ENCODE data around the gene LPIN2. TPM values are rescaled to one million over a fixed set of nuclear protein-coding genes. Genes with fewer than 3 reads are reported as not detected.

Gene LPIN2
- total RNA-seq, 2 experiments from 2014 or later, result 78.4 to 79.6 TPM

DNA sequence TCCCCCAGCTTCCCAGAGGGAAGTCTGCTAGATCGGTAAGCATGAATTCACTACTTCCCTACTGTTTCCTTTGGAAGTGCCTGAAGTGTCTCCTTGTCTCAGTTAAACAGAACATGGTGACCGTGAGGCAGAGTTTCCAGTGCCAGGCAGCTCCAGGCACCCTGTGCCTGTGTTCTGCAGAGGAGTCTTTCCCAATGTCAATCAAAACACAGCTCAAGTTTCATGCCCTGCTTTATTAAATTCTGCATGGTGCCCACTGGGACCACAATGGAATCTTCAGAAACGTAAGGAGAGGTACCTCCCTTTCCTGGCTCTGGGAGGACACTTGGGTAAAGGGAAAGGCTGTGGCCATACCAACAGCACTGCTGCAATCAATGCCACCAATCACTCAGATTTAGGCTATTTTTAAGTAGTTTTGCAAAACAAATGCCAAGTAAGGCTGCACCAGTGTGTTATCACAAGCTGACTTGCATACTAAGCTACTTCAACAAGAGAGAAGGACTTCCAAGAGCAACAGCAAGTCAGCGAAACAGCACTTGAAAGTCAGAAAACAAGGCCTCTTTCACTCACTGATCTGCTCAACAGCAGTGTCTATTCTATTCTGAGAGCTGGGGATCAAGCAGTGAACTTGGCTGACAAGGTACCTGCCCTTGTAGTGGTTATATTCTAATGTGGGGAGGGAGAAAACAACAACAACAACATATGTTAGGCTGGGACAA, 14.9 kb downstream of the LPIN2 start:
- no peaks in the 10 kb centered on the region for H3K27me3 Mint-ChIP-seq
- no peaks in the 10 kb centered on the region for H3K9me3 Mint-ChIP-seq
- ChIA-PET CTCF (interaction anchor here (1.0 to 7.3 kb wide), 12 partner anchors 12 to 248 kb away, joined by 3 to 73 read pairs (median 5); no protein-coding TSS in a partner anchor), POLR2A (interaction anchor here (0.6 to 7.2 kb wide), 8 partner anchors 10 to 249 kb away, joined by 3 to 129 read pairs (median 10); partner anchors contain the start of genes LPIN2 and MYL12A)
- DNase-seq, result no peak
- peaks cover 32% of the 10 kb centered on the region for H3K36me3 Mint-ChIP-seq (ENCODE audit: low read depth)
- H3K4me3 Mint-ChIP-seq, result peak overlapping the region; percentile 46
- H3K27ac Mint-ChIP-seq, result peak overlapping the region; percentile 87
- H3K4me1 Mint-ChIP-seq, result peaks cover 77% of the 10 kb centered on the region

DNA sequence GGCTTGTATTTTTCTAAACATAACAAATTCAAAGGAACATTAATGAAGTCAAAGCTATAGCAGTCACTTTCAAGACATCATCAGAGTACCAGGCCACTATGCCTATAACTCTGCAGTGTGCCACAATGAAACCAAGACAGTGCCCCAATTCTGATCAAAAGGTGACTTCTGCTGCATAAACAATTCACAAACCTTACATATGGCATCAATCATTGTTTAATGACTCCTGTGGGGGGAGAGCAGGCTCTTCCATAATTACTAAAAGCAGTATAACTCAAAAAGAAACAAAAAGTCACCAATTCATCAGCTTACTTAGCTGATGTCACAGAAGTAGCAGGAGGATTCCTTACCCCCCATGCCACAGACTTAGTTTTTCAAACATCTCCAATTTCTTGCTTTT, 15.5 kb downstream of the LPIN2 start:
- H3K4me3 Mint-ChIP-seq, result no peak overlapping the region
- H3K27me3 Mint-ChIP-seq, result no peaks in the 10 kb centered on the region
- H3K4me1 Mint-ChIP-seq, result peaks cover 76% of the 10 kb centered on the region
- H3K9me3 Mint-ChIP-seq, result no peaks in the 10 kb centered on the region
- H3K36me3 Mint-ChIP-seq (ENCODE audit: low read depth), result peaks cover 28% of the 10 kb centered on the region
- DNase-seq, result no peak
- POLR2A ChIA-PET, result interaction anchor here (0.6 to 7.2 kb wide), 9 partner anchors 11 to 250 kb away, joined by 3 to 129 read pairs (median 14); partner anchors contain the start of genes LPIN2 and MYL12A
- H3K27ac Mint-ChIP-seq, result peak overlapping the region; percentile 87
- CTCF ChIA-PET, result interaction anchor here (1.0 to 7.3 kb wide), 11 partner anchors 11 to 248 kb away, joined by 3 to 73 read pairs (median 5); no protein-coding TSS in a partner anchor

DNA sequence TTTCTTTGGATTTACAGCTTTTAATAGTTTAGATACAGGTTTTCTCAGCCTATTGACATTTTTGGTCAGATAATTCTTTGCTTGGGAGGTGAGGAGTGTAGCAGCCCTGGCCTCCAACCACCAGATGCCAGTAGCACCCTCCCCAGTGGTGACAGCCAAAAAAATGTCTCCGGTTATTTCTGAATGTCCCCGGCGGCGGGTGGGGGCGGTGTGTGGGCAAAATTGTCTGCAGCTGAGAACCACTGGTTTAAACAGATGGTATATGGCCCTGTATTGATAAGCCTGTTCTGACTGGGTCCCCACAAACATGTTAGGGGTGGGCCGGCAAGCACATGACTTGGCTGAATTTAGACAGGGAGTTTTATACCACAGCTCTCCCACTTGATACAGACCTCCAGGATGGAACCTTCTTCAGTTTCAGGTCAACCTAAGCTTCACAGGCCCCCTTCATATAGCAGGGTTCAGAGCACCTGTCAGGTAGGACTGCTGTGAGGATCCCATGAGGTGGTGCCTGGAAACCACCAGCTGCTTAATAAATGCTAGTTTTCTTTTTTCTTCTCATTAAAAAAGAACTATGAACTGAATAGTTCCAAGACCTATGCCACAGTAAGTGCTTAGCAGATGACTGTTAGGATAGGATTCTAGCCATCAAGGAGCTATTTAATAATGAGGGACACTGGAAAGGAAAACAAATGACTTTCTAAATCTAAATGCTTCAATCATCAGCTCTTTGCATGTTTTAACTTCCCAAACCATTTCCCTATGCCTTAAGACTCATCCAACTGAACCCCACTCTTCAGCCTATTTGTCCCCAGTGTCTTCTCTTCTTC, 18.1 kb downstream of the LPIN2 start:
- peaks cover 77% of the 10 kb centered on the region for H3K4me1 Mint-ChIP-seq
- peaks cover 30% of the 10 kb centered on the region for H3K36me3 Mint-ChIP-seq (ENCODE audit: low read depth)
- ChIA-PET POLR2A (interaction anchor here (0.6 to 7.2 kb wide), 21 partner anchors 8 to 601 kb away, joined by 3 to 129 read pairs (median 4); partner anchors contain the start of genes MYL12A and MYL12B), CTCF (interaction anchor here (0.6 to 7.3 kb wide), 55 partner anchors 8 to 265 kb away, joined by 3 to 168 read pairs (median 5); partner anchors contain the start of genes LPIN2 and MYL12A)
- peak overlapping the region; percentile 42 for H3K27ac Mint-ChIP-seq
- no peak overlapping the region for H3K4me3 Mint-ChIP-seq
- H3K9me3 Mint-ChIP-seq, result peaks cover 5% of the 10 kb centered on the region
- H3K27me3 Mint-ChIP-seq, result no peaks in the 10 kb centered on the region
- peak; percentile 77 for DNase-seq

DNA sequence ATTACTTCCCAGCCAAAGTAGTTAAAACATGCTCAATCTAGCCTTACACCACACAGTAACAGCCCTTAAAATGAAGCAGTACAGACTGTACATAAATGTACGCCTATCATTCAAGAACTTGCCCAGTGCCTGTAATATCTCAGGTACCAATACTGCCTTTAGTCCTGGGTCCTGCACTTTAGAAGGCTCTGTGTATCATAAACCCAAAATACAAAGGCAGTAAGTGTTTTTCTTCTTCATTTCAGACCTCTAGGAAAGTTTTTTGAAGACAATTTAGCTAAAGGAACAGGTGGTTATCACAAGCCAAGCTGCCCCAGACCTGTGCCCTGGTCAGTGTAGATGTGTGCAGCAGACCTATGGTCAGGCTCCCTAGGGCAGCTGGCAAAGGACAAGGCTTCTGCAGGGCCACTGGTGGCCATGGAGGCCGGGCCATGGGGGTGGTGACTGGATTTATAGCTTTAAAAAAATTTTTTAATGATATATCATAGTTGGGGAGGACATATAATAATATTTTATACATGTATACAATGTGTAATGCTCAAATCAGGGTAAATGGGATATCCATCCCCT, 18.8 kb downstream of the LPIN2 start:
- Mint-ChIP-seq H3K4me3 (no peak overlapping the region), H3K4me1 (peaks cover 71% of the 10 kb centered on the region), H3K36me3 (ENCODE audit: low read depth) (peaks cover 33% of the 10 kb centered on the region), H3K27ac (peak overlapping the region; percentile 72), H3K9me3 (peaks cover 5% of the 10 kb centered on the region), H3K27me3 (no peaks in the 10 kb centered on the region)
- POLR2A ChIA-PET, result interaction anchor here (0.6 to 7.2 kb wide), 21 partner anchors 9 to 601 kb away, joined by 3 to 129 read pairs (median 4); partner anchors contain the start of genes MYL12A and MYL12B
- CTCF ChIA-PET, result interaction anchor here (0.6 to 7.3 kb wide), 58 partner anchors 8 to 608 kb away, joined by 3 to 168 read pairs (median 5); partner anchors contain the start of genes LPIN2 and MYL12A
- DNase-seq, result no peak

DNA sequence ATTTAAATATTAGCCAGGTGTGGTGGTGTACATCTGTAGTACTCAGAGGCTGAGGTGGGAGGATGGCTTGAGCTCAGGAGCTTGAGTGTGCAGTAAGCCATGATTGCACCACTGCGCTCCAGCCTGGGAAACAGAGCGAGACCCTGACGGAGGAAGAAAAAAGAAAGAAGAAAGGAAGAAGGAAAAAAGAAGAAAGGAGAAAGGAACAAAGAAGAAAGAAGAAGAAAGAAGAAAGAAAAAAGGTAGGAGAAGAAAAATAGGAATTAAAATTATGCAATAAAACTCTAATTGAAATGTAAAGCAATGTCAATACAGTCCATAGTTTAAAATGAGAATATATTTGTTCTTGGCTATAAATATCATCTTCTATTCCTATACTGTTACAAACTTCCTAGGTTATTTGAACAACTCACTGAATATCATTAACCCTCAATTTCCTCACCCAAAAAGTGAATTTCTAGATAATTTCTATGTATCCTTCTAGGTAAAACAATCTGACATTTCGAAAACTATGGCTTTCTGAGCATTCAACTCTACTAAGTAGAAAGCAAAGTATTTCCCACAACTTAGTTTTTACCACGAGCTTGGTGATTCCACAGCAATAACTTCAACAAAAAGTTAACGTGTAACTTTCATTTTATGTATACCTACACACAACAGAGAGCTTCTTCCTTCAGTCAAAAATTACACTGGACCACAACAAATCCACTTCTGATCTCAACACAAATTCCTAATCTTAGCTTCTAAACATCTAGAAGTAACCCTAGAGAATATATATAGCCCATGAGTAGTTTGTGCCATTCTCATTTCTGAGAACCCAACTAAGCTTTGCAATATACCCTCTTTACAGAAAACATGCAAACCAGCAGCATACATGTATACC, 19.7 kb downstream of the LPIN2 start:
- CTCF ChIA-PET, result interaction anchor here (0.6 to 7.3 kb wide), 33 partner anchors 7 to 609 kb away, joined by 3 to 168 read pairs (median 7); partner anchors contain the start of genes LPIN2 and MYL12A
- Mint-ChIP-seq H3K4me1 (peaks cover 71% of the 10 kb centered on the region), H3K4me3 (peak overlapping the region; percentile 52), H3K36me3 (ENCODE audit: low read depth) (peaks cover 40% of the 10 kb centered on the region), H3K27me3 (no peaks in the 10 kb centered on the region), H3K27ac (peak overlapping the region; percentile 72), H3K9me3 (peaks cover 5% of the 10 kb centered on the region)
- no peak for DNase-seq
- POLR2A ChIA-PET, result interaction anchor here (1.0 to 7.2 kb wide), 12 partner anchors 8 to 268 kb away, joined by 3 to 129 read pairs (median 6); partner anchors contain the start of genes MYL12A and MYL12B

DNA sequence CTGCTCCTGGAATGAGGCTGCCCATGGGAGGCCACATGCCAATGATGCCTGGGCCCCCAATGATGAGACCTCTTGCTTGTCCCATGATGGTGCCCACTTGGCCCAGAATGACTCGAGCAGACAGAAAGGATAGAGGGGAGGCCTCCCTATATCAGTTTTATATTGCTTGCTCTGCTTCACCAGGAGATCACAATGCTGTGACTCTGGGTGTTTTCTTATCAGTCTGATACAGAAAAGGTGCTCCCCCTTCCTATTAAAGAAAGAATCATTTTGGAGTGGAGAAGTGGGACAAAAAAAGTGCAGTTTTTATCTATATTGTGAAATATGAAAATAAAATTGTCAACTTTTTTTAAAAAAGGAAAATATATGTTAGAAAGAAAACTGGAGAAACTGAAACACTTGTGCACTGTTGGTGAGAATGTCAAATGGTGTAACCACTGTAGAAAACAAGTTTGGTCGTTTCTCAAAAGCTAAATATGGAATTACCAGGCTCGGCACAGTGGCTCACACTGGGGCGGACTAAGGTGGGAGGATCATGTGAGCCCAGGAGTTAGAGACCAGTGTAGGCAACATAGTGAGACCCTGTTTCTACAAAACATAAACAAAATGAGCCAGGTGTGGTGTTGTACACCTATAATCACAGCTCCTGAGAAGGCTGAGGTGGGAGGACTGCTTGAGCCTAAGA, 21.8 kb downstream of the LPIN2 start:
- CTCF ChIA-PET, result no interaction called here
- Mint-ChIP-seq H3K27me3 (no peaks in the 10 kb centered on the region), H3K9me3 (peaks cover 5% of the 10 kb centered on the region), H3K36me3 (ENCODE audit: low read depth) (peaks cover 50% of the 10 kb centered on the region), H3K4me1 (peaks cover 67% of the 10 kb centered on the region), H3K4me3 (no peak overlapping the region), H3K27ac (peak overlapping the region; percentile 38)
- POLR2A ChIA-PET, result interaction anchor here (0.6 kb wide), 1 partner anchor 605 kb away, joined by 3 read pairs; no protein-coding TSS in a partner anchor
- DNase-seq, result no peak

DNA sequence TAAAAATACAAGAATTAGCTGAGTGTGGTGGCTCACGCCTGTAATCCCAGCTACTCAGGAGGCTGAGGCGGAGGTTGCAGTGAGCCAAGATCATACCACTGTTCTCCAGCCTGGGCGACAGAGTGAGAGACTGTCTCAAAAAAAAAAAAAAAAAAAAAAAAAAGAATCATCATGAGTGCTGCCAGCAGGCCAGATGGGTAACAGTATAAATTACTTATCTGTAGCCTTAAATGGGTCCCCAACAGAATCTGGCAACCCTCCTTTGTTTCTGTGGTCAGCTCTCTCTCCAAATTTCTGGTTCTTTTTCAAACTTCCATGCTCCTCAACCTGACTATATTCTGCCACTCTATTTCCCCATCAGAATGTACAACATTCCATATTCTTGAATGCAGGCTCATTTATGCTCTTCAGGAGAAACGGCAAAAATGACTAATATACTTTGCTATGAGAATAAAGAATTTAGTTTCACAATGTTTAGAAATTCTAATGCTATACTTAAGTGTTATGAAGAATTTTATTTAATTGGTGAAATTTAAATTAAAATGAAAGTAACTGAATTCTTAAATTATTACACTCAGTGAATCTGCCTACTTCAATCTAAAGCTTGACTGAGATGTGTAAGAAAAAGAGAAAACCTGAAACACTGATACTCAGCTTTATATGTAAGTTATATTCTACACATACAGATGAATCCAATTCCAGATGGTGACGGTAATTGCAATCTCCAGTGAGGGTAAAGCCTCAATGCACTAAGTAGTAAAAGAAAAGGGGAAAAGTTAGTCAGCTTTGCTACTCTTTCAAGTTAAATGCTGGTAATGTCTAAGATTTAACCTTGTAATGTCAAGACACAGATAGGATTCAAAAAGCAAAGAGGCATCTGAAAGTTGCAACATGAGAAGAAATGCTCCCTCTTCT, 24.8 kb downstream of the LPIN2 start:
- peaks cover 68% of the 10 kb centered on the region for H3K4me1 Mint-ChIP-seq
- H3K9me3 Mint-ChIP-seq, result peaks cover 5% of the 10 kb centered on the region
- no peak for DNase-seq
- no peak overlapping the region for H3K27ac Mint-ChIP-seq
- no peaks in the 10 kb centered on the region for H3K27me3 Mint-ChIP-seq
- ChIA-PET CTCF (interaction anchor here (0.7 to 8.5 kb wide), 16 partner anchors 8 to 259 kb away, joined by 3 to 94 read pairs (median 6); partner anchors contain the start of gene MYL12A), POLR2A (interaction anchor here (1.0 to 6.6 kb wide), 4 partner anchors 18 to 273 kb away, joined by 3 to 99 read pairs (median 4); partner anchors contain the start of gene MYL12B)
- H3K4me3 Mint-ChIP-seq, result no peak overlapping the region
- peaks cover 48% of the 10 kb centered on the region for H3K36me3 Mint-ChIP-seq (ENCODE audit: low read depth)

DNA sequence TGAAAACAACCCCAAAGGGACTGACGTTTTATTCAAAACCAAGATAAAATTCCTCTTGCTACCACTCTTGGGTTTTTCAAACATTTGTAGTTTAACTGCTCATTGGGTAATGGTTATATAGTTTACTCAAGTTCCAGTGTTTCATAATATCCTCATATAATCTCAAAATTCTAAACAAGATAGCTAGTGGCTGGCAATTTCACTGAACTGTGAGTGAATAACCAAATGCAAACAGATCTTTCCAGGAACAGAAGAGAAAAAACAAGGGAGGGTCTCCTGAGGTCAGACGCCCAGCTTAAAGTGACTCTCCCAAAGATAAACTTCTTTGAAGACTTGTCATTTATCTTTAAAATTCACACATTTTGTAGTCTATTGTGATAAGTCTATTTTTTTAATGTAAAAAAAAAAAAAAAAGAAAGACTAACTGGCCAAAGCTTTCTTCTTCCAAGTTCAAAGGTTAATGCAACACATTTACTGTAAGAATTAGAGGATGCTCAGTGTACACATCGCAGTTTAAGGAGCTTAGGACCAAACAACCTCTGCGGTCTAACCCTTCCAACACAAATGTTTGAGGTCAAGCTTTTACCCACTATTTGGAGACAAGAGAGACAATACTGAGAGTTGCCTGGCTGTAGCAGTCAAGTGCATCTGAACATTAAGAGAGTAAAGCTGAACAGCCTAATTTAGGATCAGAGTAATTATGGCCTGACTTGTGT, 26.6 kb downstream of the LPIN2 start:
- DNase-seq, result no peak
- Mint-ChIP-seq H3K36me3 (ENCODE audit: low read depth) (peaks cover 41% of the 10 kb centered on the region), H3K4me3 (no peak overlapping the region), H3K27ac (no peak overlapping the region), H3K27me3 (no peaks in the 10 kb centered on the region), H3K9me3 (peaks cover 2% of the 10 kb centered on the region), H3K4me1 (peaks cover 70% of the 10 kb centered on the region)
- POLR2A ChIA-PET, result interaction anchor here (0.6 to 6.6 kb wide), 8 partner anchors 8 to 262 kb away, joined by 4 to 99 read pairs (median 13); partner anchors contain the start of gene MYL12A
- CTCF ChIA-PET, result interaction anchor here (1.0 to 8.5 kb wide), 20 partner anchors 10 to 265 kb away, joined by 3 to 94 read pairs (median 14); partner anchors contain the start of gene MYL12A

DNA sequence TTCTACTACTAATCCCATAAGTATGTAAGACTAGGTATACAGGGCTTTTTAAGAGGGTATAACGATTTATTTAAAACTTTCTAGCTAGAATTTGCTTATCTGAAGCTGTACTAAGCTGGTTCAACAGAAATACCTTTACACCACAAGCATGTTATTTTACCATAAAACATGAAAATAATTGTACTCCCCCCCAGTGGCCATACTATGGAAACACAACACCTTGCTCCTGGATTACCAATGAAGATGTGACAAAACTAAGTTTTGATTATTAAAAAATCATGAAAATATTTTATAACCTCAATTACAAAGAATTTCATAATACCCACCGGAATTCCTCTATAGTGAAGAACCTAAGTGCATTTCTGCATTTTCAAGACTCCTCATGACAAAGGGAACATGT, 27.3 kb downstream of the LPIN2 start:
- ChIA-PET CTCF (interaction anchor here (0.8 to 8.5 kb wide), 26 partner anchors 9 to 265 kb away, joined by 3 to 94 read pairs (median 9); partner anchors contain the start of gene MYL12A), POLR2A (interaction anchor here (0.7 to 6.6 kb wide), 16 partner anchors 8 to 263 kb away, joined by 3 to 99 read pairs (median 8); partner anchors contain the start of gene MYL12A)
- Mint-ChIP-seq H3K27me3 (no peaks in the 10 kb centered on the region), H3K4me3 (no peak overlapping the region), H3K27ac (no peak overlapping the region), H3K4me1 (peaks cover 71% of the 10 kb centered on the region), H3K9me3 (no peaks in the 10 kb centered on the region), H3K36me3 (ENCODE audit: low read depth) (peaks cover 35% of the 10 kb centered on the region)
- no peak for DNase-seq

Measured in activated CD4-positive, alpha-beta memory T cell treated with anti-CD3 and anti-CD28 coated beads, Interleukin-2, amount 10 ng/mL, durations not matched to agents 7 days and 5 days (primary cell).